HG02759 (cell line): ENCODE results near the gene NYAP1.
"Not testable (repeated sequence)": the region's sequence is repeated elsewhere in the genome, so short reads cannot be mapped to it uniquely, and the experiment has no call there.

Source experiments
- ATAC-seq: cut with Tn5 transposase; IDR thresholded peaks from one replicate; pipeline ENCODE4 v1.9.1; 2021; ENCODE audit warnings: mild to moderate bottlenecking, moderate library complexity; ENCODE audit not compliant: unreplicated experiment

NYAP1 gene

DNA sequence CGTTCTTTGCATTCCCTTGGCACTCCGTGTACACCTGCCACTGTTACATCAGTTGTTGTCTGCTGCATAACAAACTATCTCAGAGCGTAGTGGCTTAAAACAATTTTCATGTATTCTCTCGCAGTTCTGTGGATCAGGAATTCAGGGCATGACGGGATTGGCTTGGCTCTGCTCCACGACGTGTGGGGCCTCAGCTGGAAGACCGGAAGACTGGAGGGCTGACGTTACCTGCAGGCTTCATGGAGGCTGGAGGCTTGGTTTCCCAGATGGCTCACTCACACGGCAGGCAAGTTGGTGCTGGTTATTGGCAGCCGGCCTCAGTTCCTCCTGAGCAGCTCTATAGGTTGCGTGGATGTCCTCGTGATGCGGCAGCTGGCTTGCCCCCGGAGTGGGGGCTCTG, 25.5 kb downstream of the NYAP1 start:
- ATAC-seq: no peak

DNA sequence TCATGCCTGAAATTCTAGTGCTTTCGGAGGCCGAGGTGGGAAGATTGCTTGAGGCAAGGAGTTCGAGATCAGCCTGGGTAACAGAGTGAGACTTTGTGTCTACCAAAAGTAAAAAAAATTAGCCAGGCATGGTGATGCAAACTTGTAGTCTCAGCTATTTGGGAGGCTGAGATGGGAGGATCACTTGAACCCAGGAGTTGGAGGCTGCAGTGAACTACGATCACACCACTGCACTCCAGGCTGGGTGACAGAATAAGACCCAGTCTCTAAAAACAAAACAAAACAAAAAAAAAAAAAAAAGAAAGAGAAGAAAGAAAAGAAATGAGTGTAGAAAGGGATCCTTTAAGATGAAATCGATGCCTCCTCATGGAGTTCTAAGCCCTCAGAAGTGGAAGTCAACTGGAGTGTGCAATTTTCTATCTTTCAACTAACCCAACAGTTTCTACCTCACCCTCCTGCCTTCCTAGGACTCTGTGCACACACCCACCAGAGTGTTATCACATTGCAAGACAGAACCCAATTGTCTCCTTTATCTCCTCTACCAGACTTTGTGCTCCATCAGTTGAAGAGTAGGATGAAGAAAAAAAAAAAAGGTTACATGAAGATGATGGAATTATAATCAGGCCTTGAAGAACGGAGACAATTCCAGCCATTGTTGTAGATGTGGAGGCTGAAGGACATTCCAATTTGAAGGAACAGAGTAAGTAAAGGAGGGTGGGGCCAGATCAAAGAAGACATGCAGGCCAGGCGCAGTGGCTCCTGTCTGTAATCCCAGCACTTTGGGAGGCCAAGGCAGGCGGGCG, 26.9 kb downstream of the NYAP1 start:
- no peak for ATAC-seq

DNA sequence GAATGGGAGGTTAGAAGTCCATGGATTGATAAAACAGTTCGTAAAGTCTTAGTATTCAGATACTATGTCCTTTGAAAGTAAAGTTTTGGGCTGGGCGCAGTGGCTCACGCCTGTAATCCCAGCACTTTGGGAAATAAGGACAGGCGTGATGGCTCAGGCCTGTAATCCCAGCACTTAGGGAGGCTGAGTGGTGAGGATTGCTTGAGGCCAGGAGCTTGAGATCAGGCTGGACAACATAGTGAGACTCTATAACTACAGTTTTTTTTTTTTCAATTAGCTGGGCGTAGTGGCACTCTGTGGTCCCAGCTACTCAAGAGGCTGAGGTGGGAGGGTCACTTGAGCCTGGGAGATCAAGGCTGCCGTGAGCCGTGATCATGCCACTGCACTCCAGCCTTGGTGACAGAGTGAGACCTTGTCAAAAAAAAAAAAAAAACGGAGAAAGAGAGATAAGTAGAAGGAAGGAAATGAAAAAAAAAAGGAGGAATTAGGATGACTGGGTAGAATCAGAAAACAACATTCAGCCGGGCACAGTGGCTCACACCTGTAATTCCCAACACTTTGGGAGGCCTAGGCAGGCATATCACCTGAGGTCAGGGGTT, 29.6 kb downstream of the NYAP1 start:
- no peak for ATAC-seq

GRCh38 chr7:100515072-100515532, 31.4 kb downstream of the NYAP1 start:
- ATAC-seq: no peak

GRCh38 chr7:100516135-100516812, 32.5 kb downstream of the NYAP1 start:
- ATAC-seq: no peak

GRCh38 chr7:100517305-100517704, 33.6 kb downstream of the NYAP1 start:
- ATAC-seq: no peak

- no peak for ATAC-seq
These were observed 35.9 kb downstream of the NYAP1 start for GRCh38 chr7:100519580-100519979.

- ATAC-seq: no peak
These were observed 36.4 kb downstream of the NYAP1 start for GRCh38 chr7:100520138-100520537.

DNA sequence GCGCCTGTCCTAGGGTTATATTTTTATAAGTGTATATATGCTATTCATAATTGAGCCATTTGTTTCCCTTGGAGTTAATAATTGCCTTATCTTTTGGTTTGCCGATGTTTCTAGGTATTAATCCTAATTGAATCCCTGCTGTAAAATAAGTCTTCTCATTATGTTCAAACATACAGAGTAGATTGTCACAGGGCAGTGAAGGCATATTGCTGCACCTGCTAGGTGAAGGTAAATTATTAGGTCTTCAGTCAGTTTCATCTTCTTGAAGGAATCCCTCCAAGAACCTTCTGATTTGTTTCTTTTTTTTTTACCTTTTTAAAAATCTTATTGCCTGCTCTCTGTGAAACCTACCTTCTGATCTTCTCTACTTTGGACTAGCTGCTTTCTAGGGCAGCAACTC, 37.3 kb downstream of the NYAP1 start:
- ATAC-seq: no peak

DNA sequence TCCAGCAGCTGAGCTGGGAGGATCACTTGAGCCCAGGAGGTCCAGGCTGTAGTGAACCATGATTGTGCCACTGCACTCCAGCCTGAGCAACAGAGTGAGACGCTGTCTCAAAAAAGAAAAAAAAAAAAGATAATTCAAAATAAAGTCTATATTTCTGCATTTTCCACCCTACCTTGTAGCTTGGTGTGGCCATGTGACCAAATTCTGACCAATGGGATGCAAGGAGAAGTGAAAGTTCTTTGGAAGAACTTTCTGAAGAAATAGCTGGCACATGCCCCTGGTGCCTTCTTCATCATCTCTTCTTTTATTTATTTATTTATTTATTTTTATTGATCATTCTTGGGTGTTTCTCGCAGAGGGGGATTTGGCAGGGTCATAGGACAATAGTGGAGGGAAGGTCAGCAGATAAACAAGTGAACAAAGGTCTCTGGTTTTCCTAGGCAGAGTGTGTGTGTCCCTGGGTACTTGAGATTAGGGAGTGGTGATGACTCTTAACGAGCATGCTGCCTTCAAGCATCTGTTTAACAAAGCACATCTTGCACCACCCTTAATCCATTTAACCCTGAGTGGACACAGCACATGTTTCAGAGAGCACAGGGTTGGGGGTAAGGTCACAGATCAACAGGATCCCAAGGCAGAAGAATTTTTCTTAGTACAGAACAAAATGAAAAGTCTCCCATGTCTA, 38.3 kb downstream of the NYAP1 start:
- not testable (repeated sequence) for ATAC-seq

DNA sequence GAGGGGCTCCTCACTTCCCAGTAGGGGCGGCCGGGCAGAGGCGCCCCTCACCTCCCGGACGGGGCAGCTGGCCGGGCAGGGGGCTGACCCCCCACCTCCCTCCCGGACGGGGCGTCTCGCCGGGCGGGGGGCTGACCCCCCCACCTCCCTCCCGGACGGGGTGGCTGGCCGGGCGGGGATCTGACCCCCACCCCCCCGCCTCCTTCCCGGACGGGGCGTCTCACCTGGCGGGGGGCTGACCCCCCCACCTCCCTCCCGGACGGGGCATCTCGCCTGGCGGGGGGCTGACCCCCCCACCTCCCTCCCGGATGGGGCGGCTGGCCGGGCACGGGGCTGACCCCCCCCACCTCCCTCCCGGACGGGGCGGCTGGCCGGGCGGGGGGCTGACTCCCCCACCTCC, 39.5 kb downstream of the NYAP1 start:
- ATAC-seq: not testable (repeated sequence)

GRCh38 chr7:100528108-100528866, 44.6 kb downstream of the NYAP1 start:
- not testable (repeated sequence) for ATAC-seq

- no peak for ATAC-seq
These were observed 48.7 kb downstream of the NYAP1 start for GRCh38 chr7:100532165-100533022.

DNA sequence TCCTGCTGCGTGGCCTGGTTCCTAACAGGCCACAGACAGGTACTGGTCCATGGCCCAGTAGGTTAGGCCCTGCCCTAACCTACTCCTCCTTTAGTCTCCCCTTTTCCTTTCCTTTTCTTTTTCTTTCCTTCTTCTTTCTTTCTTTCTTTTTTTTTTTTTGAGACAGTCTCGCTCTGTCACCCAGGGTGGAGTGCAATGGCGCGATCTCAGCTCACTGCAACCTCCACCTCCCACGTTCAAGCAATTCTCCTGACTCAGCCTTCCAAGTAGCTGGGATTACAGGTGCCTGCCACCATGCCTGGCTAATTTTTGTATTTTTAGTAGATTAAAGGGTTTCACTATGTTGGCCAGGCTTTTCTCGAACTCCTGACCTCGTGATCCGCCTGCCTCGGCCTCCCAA, 52.3 kb downstream of the NYAP1 start:
- not testable (repeated sequence) for ATAC-seq

- not testable (repeated sequence) for ATAC-seq
These were observed 53.0 kb downstream of the NYAP1 start for GRCh38 chr7:100536695-100537094.

DNA sequence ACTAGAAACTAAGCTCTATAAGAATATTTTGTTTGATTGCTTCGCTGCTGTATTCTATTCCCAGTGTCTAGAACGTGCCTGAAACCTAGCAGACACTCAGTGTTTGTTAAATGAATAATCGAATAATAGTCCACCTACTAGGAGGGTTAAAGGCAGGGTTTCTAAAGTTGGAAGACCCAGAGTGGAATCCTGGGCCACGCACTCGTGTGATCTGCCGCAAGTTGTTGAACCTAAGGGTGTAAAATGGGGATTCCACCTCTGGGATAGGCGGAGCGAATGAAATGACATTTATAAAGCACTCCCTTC, 54.6 kb downstream of the NYAP1 start:
- ATAC-seq: no peak

- ATAC-seq: peak; percentile 97
These were observed 55.1 kb downstream of the NYAP1 start, which contains the start of gene AGFG2 for GRCh38 chr7:100538654-100539435. Gene AGFG2, plus strand, starts transcription at chr7:100539203. Its CDS starts 144 bp downstream, at chr7:100539347.

- no peak for ATAC-seq
These were observed 55.8 kb downstream of the NYAP1 start for GRCh38 chr7:100539436-100540006.
